GM12801 (cell line): ENCODE data around the gene SAMM50.

Experiments
- TF ChIP-seq, protein P1 (sequence below): IDR thresholded peaks from one replicate; pipeline ENCODE4 v1.5.1; 2011; ENCODE audit warnings: control low read depth; ENCODE audit not compliant: insufficient read length; ENCODE audit errors: extremely low read depth

Gene SAMM50

DNA sequence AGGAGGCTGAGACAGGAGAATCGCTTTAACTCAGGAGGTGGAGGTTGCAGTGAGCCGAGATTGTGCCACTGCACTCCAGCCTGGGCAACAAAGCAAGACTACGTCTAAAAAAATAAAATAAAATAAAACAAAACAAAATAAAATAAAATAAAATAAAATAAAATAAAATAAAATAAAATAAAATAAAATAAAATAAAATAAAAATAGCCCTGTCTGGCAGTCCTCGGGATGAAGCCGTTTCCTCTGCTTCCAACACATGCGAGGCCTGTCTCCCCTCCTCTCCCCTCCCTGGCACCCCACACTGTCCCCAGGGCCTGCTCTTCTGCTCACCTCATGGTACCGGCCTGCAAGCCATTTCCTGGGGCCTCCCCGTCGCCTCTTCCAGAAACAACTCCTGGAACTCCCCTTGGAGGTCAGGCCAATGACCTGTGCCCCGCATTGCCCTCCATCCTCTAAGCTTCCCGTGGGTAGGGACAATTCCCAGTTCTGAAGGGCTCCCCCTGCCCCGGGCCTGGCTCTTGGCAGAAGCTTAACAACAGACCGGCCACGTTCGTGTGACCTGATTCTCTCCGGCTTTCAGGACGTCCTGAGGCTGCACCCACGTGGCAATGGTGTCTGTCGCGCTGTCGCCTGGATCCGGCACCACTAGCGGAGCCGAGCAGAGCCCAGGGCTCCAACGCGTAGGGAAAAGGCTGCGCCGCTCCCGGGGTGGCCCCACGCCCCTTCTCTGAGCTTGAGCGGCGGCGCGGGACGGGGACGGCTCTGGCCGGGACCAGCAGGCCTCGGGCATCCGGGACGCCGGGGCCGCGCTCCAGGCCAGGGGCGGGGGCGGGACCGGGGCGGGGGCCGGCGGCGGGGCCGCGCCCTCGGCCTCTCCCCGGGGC, 68.4 kb downstream of the SAMM50 start:
- TF ChIP-seq, protein P1, sequence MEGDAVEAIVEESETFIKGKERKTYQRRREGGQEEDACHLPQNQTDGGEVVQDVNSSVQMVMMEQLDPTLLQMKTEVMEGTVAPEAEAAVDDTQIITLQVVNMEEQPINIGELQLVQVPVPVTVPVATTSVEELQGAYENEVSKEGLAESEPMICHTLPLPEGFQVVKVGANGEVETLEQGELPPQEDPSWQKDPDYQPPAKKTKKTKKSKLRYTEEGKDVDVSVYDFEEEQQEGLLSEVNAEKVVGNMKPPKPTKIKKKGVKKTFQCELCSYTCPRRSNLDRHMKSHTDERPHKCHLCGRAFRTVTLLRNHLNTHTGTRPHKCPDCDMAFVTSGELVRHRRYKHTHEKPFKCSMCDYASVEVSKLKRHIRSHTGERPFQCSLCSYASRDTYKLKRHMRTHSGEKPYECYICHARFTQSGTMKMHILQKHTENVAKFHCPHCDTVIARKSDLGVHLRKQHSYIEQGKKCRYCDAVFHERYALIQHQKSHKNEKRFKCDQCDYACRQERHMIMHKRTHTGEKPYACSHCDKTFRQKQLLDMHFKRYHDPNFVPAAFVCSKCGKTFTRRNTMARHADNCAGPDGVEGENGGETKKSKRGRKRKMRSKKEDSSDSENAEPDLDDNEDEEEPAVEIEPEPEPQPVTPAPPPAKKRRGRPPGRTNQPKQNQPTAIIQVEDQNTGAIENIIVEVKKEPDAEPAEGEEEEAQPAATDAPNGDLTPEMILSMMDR = no peak

DNA sequence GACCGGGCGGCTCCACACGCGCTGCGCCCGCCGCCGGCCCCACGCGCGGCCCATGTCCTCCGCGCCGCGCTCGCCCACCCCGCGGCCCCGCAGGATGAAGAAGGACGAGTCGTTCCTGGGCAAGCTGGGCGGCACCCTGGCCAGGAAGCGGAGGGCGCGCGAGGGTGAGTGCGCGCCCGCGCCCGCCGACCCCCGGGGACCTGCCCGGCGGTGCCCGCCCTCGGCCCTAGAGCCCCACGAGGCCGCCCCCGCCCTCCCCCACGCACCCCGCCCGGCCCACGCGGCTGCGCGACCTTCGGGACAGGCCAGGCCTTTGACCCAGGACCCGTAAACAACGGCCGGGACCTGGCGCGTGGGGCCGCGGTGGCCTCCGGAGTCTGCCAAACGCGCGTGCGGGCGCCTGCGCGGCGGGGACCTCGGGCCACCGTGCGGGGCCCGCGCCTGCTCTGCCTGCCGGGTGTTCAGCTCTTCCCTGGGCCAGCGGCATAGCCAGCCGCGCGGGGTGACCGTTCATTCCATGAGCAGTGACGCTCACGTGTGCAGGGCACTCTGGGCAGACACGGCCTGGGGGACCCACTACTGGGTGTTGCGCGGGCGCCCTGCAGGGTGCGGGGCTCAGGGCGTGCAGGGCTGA, 69.2 kb downstream of the SAMM50 start, which contains the start of gene PARVB:
Gene PARVB (plus strand): TSS at position 15 of the 634 bp plus-strand sequence. CDS start 38 bp downstream, at position 53.
- TF ChIP-seq, protein P1 = no peak

DNA sequence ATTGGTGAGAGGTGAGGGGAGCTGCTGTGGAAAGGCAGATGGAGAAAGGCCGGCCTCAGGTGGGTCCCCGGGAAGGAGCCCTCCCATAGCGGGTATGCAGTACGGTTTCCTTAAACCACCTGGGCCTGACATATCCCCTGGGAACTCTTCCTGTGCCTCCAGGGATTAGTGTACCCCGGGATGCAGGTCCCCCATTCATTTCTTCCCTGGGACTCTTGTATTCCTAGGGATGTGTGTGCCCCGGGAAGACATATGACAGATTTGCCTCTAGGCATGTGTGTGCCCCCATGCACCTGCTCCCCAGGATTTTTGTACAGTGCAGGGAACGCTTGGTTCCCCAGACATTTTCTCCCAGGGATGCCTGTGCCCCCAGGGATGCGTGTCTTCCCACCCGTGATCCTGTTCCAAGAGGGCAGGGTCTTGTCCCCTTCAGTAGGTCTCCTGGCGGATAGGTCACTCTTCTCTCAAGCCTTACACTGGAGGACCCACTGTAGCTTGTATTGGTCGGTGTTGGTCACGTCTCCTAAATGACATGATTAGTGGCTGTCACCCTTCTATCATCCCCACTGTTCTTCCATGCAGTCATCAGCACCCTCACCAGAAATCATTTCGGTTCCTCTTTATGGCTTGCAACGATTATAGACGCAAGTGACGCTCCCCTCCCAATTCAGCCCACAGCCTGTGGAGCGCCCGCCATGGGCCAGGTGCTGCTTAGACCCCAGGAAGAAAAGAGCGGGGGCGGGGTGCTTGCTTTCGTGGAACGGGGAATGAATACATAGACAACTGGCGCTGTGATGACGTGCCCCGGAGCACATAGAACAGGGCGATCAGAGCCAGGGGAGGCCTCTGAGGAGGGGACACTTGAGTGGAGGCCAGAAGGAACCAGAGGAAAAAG, 70.2 kb downstream of the SAMM50 start:
- TF ChIP-seq, protein P1 = no peak

DNA sequence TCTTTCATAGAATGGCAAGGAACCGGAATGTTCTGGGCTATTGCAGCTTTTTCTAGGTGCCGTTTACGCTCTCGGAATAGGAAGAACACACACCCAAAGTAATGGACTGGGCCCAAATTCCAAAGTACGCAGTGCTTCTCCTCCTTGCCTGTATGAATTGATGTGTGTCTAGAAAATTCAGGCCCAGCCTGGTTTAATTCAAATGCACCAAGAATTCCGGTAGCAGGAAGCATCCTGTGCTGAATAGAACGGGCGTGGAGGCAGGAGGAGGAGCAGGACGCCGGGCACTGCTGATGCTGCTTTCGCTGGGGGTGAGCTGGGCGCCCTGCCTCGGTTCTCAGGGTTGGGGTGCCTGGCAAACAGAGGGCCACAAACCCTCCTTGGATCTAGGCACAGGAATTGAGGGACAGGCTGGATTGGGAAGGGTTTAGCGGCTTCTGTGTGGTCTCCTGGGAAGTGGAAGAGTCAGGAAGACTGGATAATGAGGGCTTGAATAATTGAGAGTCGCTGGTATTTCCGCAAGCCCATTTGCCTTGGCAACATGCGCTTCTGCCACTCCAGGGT, 70.9 kb downstream of the SAMM50 start:
- TF ChIP-seq, protein P1 = no peak

- TF ChIP-seq, protein P1 = no peak
Observed at GRCh38 chr22:44026630-44027511, 71.6 kb downstream of the SAMM50 start.

- TF ChIP-seq, protein P1 = no peak
Observed at GRCh38 chr22:44028091-44028490, 72.8 kb downstream of the SAMM50 start.
